ENCODE results near the gene TNIP3. TPM values are rescaled to one million over a fixed set of nuclear protein-coding genes. Genes with fewer than 3 reads are reported as not detected.
"Not testable (repeated sequence)": the region's sequence is repeated elsewhere in the genome, so short reads cannot be mapped to it uniquely, and the experiment has no call there.

Gene TNIP3
- 0.20 and 0.33 TPM in 2 replicates for polyA plus RNA-seq (2011; rRNA removed)
- polyA minus RNA-seq (2011; rRNA and poly(A)+ RNA removed) = 0.19 TPM in 1 of 2 replicates, not detected in the other

GRCh38 chr4:121164291-121164690 is at the start of gene TNIP3:
Gene TNIP3 (minus strand): TSS chr4:121164321. CDS start chr4:121164125, 196 bp downstream.
- no peak within 1 kb of the TSS for H3K4me3 ChIP-seq (ENCODE audit: low read depth, low read length)
- no peaks in the 10 kb centered on the region for H3K27me3 ChIP-seq (ENCODE audit: control insufficient read depth, insufficient read depth, low read length)
- no peaks in the 10 kb centered on the region for H3K36me3 ChIP-seq (ENCODE audit: control insufficient read depth, insufficient read depth, low read length)
- CTCF ChIA-PET = no interaction called here
- no peak for DNase-seq (ENCODE audit: low read depth)
- no peak for TF ChIP-seq CTCF (IDR thresholded peaks at IDR 0.05; ENCODE audit: insufficient read depth, low read depth, low read length)
- POLR2A ChIA-PET = no interaction called here

GRCh38 chr4:121212806-121213205 is 48.7 kb upstream of the TNIP3 start:
- Histone ChIP-seq H3K27me3 (ENCODE audit: control insufficient read depth, insufficient read depth, low read length) (no peaks in the 10 kb centered on the region), H3K4me3 (ENCODE audit: low read depth, low read length) (no peak overlapping the region), H3K36me3 (ENCODE audit: control insufficient read depth, insufficient read depth, low read length) (no peaks in the 10 kb centered on the region)
- DNase-seq (ENCODE audit: low read depth) = peak; percentile 65
- TF ChIP-seq CTCF (IDR thresholded peaks at IDR 0.05; ENCODE audit: insufficient read depth, low read depth, low read length) = no peak
- ChIA-PET CTCF (interaction anchor here (1.1 kb wide), 1 partner anchor 20 kb away, joined by 3 read pairs; no protein-coding TSS in a partner anchor), POLR2A (no interaction called here)

GRCh38 chr4:121209171-121209570 is 45.0 kb upstream of the TNIP3 start:
- no peak for TF ChIP-seq CTCF (IDR thresholded peaks at IDR 0.05; ENCODE audit: insufficient read depth, low read depth, low read length)
- CTCF ChIA-PET = interaction anchor here (1.2 to 2.2 kb wide), 3 partner anchors 8 to 17 kb away, joined by 4 to 9 read pairs (median 4); no protein-coding TSS in a partner anchor
- no peak overlapping the region for H3K4me3 ChIP-seq (ENCODE audit: low read depth, low read length)
- H3K27me3 ChIP-seq (ENCODE audit: control insufficient read depth, insufficient read depth, low read length) = no peaks in the 10 kb centered on the region
- DNase-seq (ENCODE audit: low read depth) = no peak
- POLR2A ChIA-PET = no interaction called here
- H3K36me3 ChIP-seq (ENCODE audit: control insufficient read depth, insufficient read depth, low read length) = no peaks in the 10 kb centered on the region

GRCh38 chr4:121208244-121209007 is 44.3 kb upstream of the TNIP3 start:
- DNase-seq (ENCODE audit: low read depth) = no peak
- no peak for TF ChIP-seq CTCF (IDR thresholded peaks at IDR 0.05; ENCODE audit: insufficient read depth, low read depth, low read length)
- Histone ChIP-seq H3K4me3 (ENCODE audit: low read depth, low read length) (no peak overlapping the region), H3K36me3 (ENCODE audit: control insufficient read depth, insufficient read depth, low read length) (no peaks in the 10 kb centered on the region), H3K27me3 (ENCODE audit: control insufficient read depth, insufficient read depth, low read length) (no peaks in the 10 kb centered on the region)
- ChIA-PET CTCF (interaction anchor here (0.6 to 2.2 kb wide), 4 partner anchors 9 to 41 kb away, joined by 3 to 9 read pairs (median 4); no protein-coding TSS in a partner anchor), POLR2A (interaction anchor here (0.6 kb wide), 1 partner anchor 10 kb away, joined by 13 read pairs; no protein-coding TSS in a partner anchor)

- CTCF ChIA-PET = interaction anchor here (1.0 kb wide), 1 partner anchor 14 kb away, joined by 4 read pairs; no protein-coding TSS in a partner anchor
- H3K36me3 ChIP-seq (ENCODE audit: control insufficient read depth, insufficient read depth, low read length); POLR2A ChIA-PET; DNase-seq (ENCODE audit: low read depth); H3K27me3 ChIP-seq (ENCODE audit: control insufficient read depth, insufficient read depth, low read length); H3K4me3 ChIP-seq (ENCODE audit: low read depth, low read length): not testable (repeated sequence)
These were observed 41.7 kb upstream of the TNIP3 start for GRCh38 chr4:121205777-121206176.

All from BJ (cell line).